Measurements from ENCODE around the gene RHBDD2. TPM values are rescaled to one million over a fixed set of nuclear protein-coding genes. Genes with fewer than 3 reads are reported as not detected.
A peak's percentile ranks its signal among the peaks of the same experiment; 100 is the strongest.

RHBDD2 gene
- total and polyA plus RNA-seq, 9 of the 15 experiments (the other 6 are each of a cell fraction or from before 2014, with no cell fraction given) = 3.3 to 36.7 (median 17.9) TPM

DNA sequence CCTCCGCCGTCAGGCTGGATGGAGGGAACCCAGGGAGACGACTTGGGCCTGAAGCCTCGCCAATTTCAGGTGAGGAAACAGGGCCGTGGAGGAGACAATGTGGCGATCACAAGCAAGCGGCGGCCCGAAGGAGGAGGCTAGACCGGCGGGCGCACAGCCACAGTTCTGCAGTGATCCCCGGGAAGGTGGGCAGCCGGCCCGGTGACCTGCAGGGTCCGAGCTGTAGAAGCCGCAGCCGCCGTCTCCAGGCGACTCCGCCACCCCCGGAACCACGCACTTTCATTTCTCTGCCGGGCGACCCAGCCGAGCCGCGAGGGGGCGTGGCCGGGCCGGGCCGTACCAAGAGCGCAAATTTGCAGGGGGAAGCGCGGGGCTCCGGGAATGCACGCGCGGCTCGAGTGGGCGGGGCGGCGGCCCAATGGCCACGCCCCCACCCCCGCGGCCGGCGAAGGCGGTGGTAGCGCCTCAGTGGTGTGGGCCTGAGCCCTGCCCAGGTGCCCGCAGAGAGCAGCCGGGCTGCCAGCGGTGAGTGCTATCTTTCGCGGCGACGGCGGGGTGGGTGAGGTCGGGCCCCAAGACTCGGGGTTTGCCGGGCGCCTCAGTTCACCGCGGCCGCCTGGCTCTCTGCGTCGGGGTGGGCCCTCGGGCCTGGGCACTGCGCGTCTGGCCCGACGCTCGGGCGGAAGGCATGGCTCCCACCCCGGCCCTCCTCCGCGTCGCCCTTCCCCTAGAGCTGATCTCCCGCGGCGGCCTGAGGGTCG is 36.0 kb downstream of the RHBDD2 start, which contains the start of gene POR (continued):
- no peak for TF ChIP-seq SMARCE1 (IDR thresholded peaks at IDR 0.05)
- no peak for TF ChIP-seq CBX2 (IDR thresholded peaks at IDR 0.05; ENCODE audit: insufficient read depth, low read length, poor library complexity, severe bottlenecking)
- TF ChIP-seq PCBP2 (IDR thresholded peaks at IDR 0.05; ENCODE audit: low read depth, low read length, poor library complexity, severe bottlenecking) = no peak
- peak; percentile 51; the same call in 1 of the 2 replicates for TF ChIP-seq CHCHD3 (CRISPR knock-in tag; IDR thresholded peaks at IDR 0.05)
- TF ChIP-seq CSDE1 (IDR thresholded peaks at IDR 0.05) = peak in 1 of 2 experiments; percentile 75; a peak in 2 of 4 replicates
- no peak for TF ChIP-seq MCM5 (IDR thresholded peaks at IDR 0.05; ENCODE audit: low read depth)
- TF ChIP-seq GABPB1 (CRISPR knock-in tag; IDR thresholded peaks at IDR 0.05) = peak; percentile 76; the same call in 1 of the 2 replicates
- TF ChIP-seq STAT5A (IDR thresholded peaks at IDR 0.05; ENCODE audit: borderline replicate concordance, low read length) = peak; percentile 41; the same call in 1 of the 2 replicates
- peak; percentile 40 for TF ChIP-seq EP300 (IDR thresholded peaks at IDR 0.05; ENCODE audit: low read length)
- TF ChIP-seq, protein P1, sequence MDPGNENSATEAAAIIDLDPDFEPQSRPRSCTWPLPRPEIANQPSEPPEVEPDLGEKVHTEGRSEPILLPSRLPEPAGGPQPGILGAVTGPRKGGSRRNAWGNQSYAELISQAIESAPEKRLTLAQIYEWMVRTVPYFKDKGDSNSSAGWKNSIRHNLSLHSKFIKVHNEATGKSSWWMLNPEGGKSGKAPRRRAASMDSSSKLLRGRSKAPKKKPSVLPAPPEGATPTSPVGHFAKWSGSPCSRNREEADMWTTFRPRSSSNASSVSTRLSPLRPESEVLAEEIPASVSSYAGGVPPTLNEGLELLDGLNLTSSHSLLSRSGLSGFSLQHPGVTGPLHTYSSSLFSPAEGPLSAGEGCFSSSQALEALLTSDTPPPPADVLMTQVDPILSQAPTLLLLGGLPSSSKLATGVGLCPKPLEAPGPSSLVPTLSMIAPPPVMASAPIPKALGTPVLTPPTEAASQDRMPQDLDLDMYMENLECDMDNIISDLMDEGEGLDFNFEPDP (CRISPR knock-in tag; IDR thresholded peaks at IDR 0.05) = peak; percentile 89; the same call in 1 of the 2 replicates
- TF ChIP-seq, protein P2, sequence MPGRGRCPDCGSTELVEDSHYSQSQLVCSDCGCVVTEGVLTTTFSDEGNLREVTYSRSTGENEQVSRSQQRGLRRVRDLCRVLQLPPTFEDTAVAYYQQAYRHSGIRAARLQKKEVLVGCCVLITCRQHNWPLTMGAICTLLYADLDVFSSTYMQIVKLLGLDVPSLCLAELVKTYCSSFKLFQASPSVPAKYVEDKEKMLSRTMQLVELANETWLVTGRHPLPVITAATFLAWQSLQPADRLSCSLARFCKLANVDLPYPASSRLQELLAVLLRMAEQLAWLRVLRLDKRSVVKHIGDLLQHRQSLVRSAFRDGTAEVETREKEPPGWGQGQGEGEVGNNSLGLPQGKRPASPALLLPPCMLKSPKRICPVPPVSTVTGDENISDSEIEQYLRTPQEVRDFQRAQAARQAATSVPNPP (IDR thresholded peaks at IDR 0.05; ENCODE audit: borderline replicate concordance, insufficient read depth, insufficient read length) = no peak
- 0 out of 2 replicates have a peak, but pooled peaks have one; percentile 27 for TF ChIP-seq ZNF354B (CRISPR knock-in tag; IDR thresholded peaks at IDR 0.05)
- TF ChIP-seq XRCC5 (IDR thresholded peaks at IDR 0.05; ENCODE audit: low read depth, low read length) = peak; percentile 87
- peak; percentile 37; the same call in 1 of the 2 replicates for TF ChIP-seq SRSF1 (IDR thresholded peaks at IDR 0.05; ENCODE audit: low read depth, low read length)
- peak; percentile 71 for TF ChIP-seq ATF4 (CRISPR knock-in tag; IDR thresholded peaks at IDR 0.05)
- peak; percentile 57; the same call in 1 of the 2 replicates for TF ChIP-seq ERF (CRISPR knock-in tag; IDR thresholded peaks at IDR 0.05)
- TF ChIP-seq RB1 (IDR thresholded peaks at IDR 0.05; ENCODE audit: low read depth) = peak; percentile 98
- no peak for TF ChIP-seq NR0B1 (IDR thresholded peaks at IDR 0.05; ENCODE audit: partially characterized antibody)
- no peak for TF ChIP-seq TAF15 (IDR thresholded peaks at IDR 0.05; ENCODE audit: low read depth, low read length)
- no peak for TF ChIP-seq ZNF717 (CRISPR knock-in tag; IDR thresholded peaks at IDR 0.05)
- TF ChIP-seq ZBTB17 (CRISPR knock-in tag; IDR thresholded peaks at IDR 0.05) = peak; percentile 33; the same call in 1 of the 2 replicates
- TF ChIP-seq TSC22D4 (tag; IDR thresholded peaks at IDR 0.05) = no peak
- peak; percentile 97 for TF ChIP-seq MBD2 (IDR thresholded peaks at IDR 0.05; ENCODE audit: borderline replicate concordance, low read depth)
- no peak for TF ChIP-seq ZKSCAN3 (CRISPR knock-in tag; IDR thresholded peaks at IDR 0.05)
- peak; percentile 61; the same call in 1 of the 2 replicates for TF ChIP-seq BRD4 (IDR thresholded peaks at IDR 0.05)

Measured in K562 (cell line).